Hematopoietic multipotent progenitor cell treated with erythropoietin and hydrocortisone succinate and interleukin-3 and kit ligand, for 4 days (in vitro differentiated cells): ENCODE results near the gene LY6G6C.
"Not testable (repeated sequence)": the region's sequence is repeated elsewhere in the genome, so short reads cannot be mapped to it uniquely, and the experiment has no call there.

Experiments
- DNase-seq: peaks from one replicate; pipeline ENCODE4 v3.0.0-alpha.2; 2015

LY6G6C gene

GRCh38 chr6:31725502-31726350, 4.2 kb upstream of the LY6G6C start:
- peak; percentile 74 for DNase-seq

- no peak for DNase-seq
Measured at GRCh38 chr6:31723980-31724691, 2.6 kb upstream of the LY6G6C start.

- peak; percentile 86 for DNase-seq
Measured at GRCh38 chr6:31723245-31723979, 1.9 kb upstream of the LY6G6C start, which contains the start of gene MPIG6B. MPIG6B (plus strand) TSS chr6:31723373; CDS start chr6:31723384, 11 bp downstream.

GRCh38 chr6:31722173-31722572, 627 bp upstream of the LY6G6C start:
- no peak for DNase-seq

- no peak for DNase-seq
Measured at GRCh38 chr6:31720196-31720770, 1.3 kb downstream of the LY6G6C start.

- DNase-seq = no peak
Measured at GRCh38 chr6:31719001-31719400, 2.5 kb downstream of the LY6G6C start.

GRCh38 chr6:31718265-31718664, 3.3 kb downstream of the LY6G6C start:
- DNase-seq = no peak

GRCh38 chr6:31717499-31718222, 3.9 kb downstream of the LY6G6C start:
- no peak for DNase-seq

- no peak for DNase-seq
Measured at GRCh38 chr6:31715022-31715958, 6.3 kb downstream of the LY6G6C start, which contains the start of gene LY6G6D. LY6G6D (plus strand) TSS chr6:31715348; CDS start chr6:31715356, 8 bp downstream.

GRCh38 chr6:31713991-31714684, 7.4 kb downstream of the LY6G6C start:
- no peak for DNase-seq

- no peak for DNase-seq
Measured at GRCh38 chr6:31713465-31713864, 8.1 kb downstream of the LY6G6C start.

- DNase-seq = peak; percentile 85
Measured at GRCh38 chr6:31712296-31712695, 9.2 kb downstream of the LY6G6C start.

- DNase-seq = peak; percentile 95
Measured at GRCh38 chr6:31711233-31711632, 10.3 kb downstream of the LY6G6C start.

- DNase-seq = peak; percentile 61
Measured at GRCh38 chr6:31710523-31711219, 10.9 kb downstream of the LY6G6C start.

GRCh38 chr6:31709157-31709556, 12.4 kb downstream of the LY6G6C start:
- DNase-seq = not testable (repeated sequence)

- DNase-seq = no peak
Measured at GRCh38 chr6:31708224-31708623, 13.3 kb downstream of the LY6G6C start.

- no peak for DNase-seq
Measured at GRCh38 chr6:31707701-31708100, 13.8 kb downstream of the LY6G6C start.

GRCh38 chr6:31706599-31706998, 14.9 kb downstream of the LY6G6C start, which contains the start of gene LY6G6F:
LY6G6F (plus strand) TSS chr6:31706866; CDS start chr6:31706907, 41 bp downstream.
- no peak for DNase-seq

GRCh38 chr6:31705931-31706330, 15.6 kb downstream of the LY6G6C start:
- no peak for DNase-seq
